ENCODE data around the gene TIPRL. TPM values are rescaled to one million over a fixed set of nuclear protein-coding genes. Genes with fewer than 3 reads are reported as not detected.

TIPRL gene
- 37.3 TPM for polyA plus RNA-seq (2013)

GRCh38 chr1:168178638-168179437 is at the start of gene TIPRL:
TIPRL (plus strand) TSS chr1:168178962; CDS start chr1:168179078, 116 bp downstream.
- POLR2A ChIA-PET, result interaction anchor here (0.6 kb wide), 2 partner anchors 68 to 1146 kb away, joined by 3 read pairs; no protein-coding TSS in a partner anchor
- 0% methylated on average over 51 of the region's 56 CpGs for WGBS (ENCODE audit: insufficient coverage)
- CTCF ChIA-PET, result interaction anchor here (1.0 to 2.2 kb wide), 2 partner anchors 10 to 47 kb away, joined by 4 to 10 read pairs; partner anchors contain the start of gene SFT2D2
- H3K36me3 ChIP-seq (ENCODE audit: control insufficient read depth in 4 of 4, insufficient read depth in 4 of 4, low read length in 3 of 4), result peaks cover 0 to 3% (median 1%) of the 10 kb centered on the region in 4 experiments
- H3K9me3 ChIP-seq (ENCODE audit: control extremely low read depth in 1 of 5, control insufficient read depth in 4 of 5, insufficient read depth in 2 of 5, low read depth in 1 of 5, low read length in 4 of 5), result no peaks in the 10 kb centered on the region
- peak; percentile 93 to 96 (median 95) for DNase-seq
- peak within 1 kb of the TSS; percentile 73 to 91 for H3K27ac ChIP-seq (ENCODE audit: insufficient read depth in 1 of 2, low read depth in 1 of 2, low read length in 2 of 2, poor library complexity in 1 of 2, severe bottlenecking in 2 of 2)
- peak within 1 kb of the TSS; percentile 65 to 100 (median 95) for H3K4me3 ChIP-seq (ENCODE audit: control insufficient read depth in 1 of 7, extremely low read depth in 1 of 7, insufficient read depth in 4 of 7, low read depth in 2 of 7, low read length in 6 of 7)
- peaks cover 5 to 21% (median 13%) of the 10 kb centered on the region in 4 experiments for H3K4me1 ChIP-seq (ENCODE audit: control extremely low read depth in 1 of 4, control insufficient read depth in 4 of 4, insufficient read depth in 4 of 4, low read length in 3 of 4)
- no peaks in the 10 kb centered on the region for H3K27me3 ChIP-seq (replicated peaks in 2 of 5; ENCODE audit: control insufficient read depth in 4 of 5, insufficient read depth in 5 of 5, low read length in 4 of 5)

- H3K27me3 ChIP-seq (replicated peaks in 2 of 5; ENCODE audit: control insufficient read depth in 4 of 5, insufficient read depth in 5 of 5, low read length in 4 of 5), result peaks cover 0 to 10% (median 5%) of the 10 kb centered on the region in 5 experiments
- H3K4me3 ChIP-seq (ENCODE audit: control insufficient read depth in 1 of 7, extremely low read depth in 1 of 7, insufficient read depth in 4 of 7, low read depth in 2 of 7, low read length in 6 of 7), result no peak overlapping the region
- 95% methylated on average over 6 of the region's 6 CpGs for WGBS (ENCODE audit: insufficient coverage)
- H3K9me3 ChIP-seq (ENCODE audit: control extremely low read depth in 1 of 5, control insufficient read depth in 4 of 5, insufficient read depth in 2 of 5, low read depth in 1 of 5, low read length in 4 of 5), result peaks cover 0 to 4% (median 0%) of the 10 kb centered on the region in 5 experiments
- no peak for DNase-seq
- no peaks in the 10 kb centered on the region for H3K4me1 ChIP-seq (ENCODE audit: control extremely low read depth in 1 of 4, control insufficient read depth in 4 of 4, insufficient read depth in 4 of 4, low read length in 3 of 4)
- POLR2A ChIA-PET, result no interaction called here
- H3K27ac ChIP-seq (ENCODE audit: insufficient read depth in 1 of 2, low read depth in 1 of 2, low read length in 2 of 2, poor library complexity in 1 of 2, severe bottlenecking in 2 of 2), result no peak overlapping the region
- CTCF ChIA-PET, result interaction anchor here (0.7 to 1.6 kb wide), 4 partner anchors 15 to 47 kb away, joined by 3 to 5 read pairs (median 4); no protein-coding TSS in a partner anchor
- peaks cover 0 to 3% (median 0%) of the 10 kb centered on the region in 4 experiments for H3K36me3 ChIP-seq (ENCODE audit: control insufficient read depth in 4 of 4, insufficient read depth in 4 of 4, low read length in 3 of 4)
These were observed 48.8 kb upstream of the TIPRL start for GRCh38 chr1:168129933-168130332.

- WGBS (ENCODE audit: insufficient coverage), result no CpG with 5 or more reads among the region's 1 CpG
- Histone ChIP-seq H3K4me1 (ENCODE audit: control extremely low read depth in 1 of 4, control insufficient read depth in 4 of 4, insufficient read depth in 4 of 4, low read length in 3 of 4) (peaks cover 2 to 20% (median 17%) of the 10 kb centered on the region in 4 experiments), H3K27me3 (replicated peaks in 2 of 5; ENCODE audit: control insufficient read depth in 4 of 5, insufficient read depth in 5 of 5, low read length in 4 of 5) (peaks cover 0 to 21% (median 15%) of the 10 kb centered on the region in 5 experiments), H3K9me3 (ENCODE audit: control extremely low read depth in 1 of 5, control insufficient read depth in 4 of 5, insufficient read depth in 2 of 5, low read depth in 1 of 5, low read length in 4 of 5) (no peaks in the 10 kb centered on the region), H3K4me3 (ENCODE audit: control insufficient read depth in 1 of 7, extremely low read depth in 1 of 7, insufficient read depth in 4 of 7, low read depth in 2 of 7, low read length in 6 of 7) (no peak overlapping the region), H3K36me3 (ENCODE audit: control insufficient read depth in 4 of 4, insufficient read depth in 4 of 4, low read length in 3 of 4) (no peaks in the 10 kb centered on the region), H3K27ac (ENCODE audit: insufficient read depth in 1 of 2, low read depth in 1 of 2, low read length in 2 of 2, poor library complexity in 1 of 2, severe bottlenecking in 2 of 2) (no peak overlapping the region)
- ChIA-PET CTCF (interaction anchor here (0.7 to 1.9 kb wide), 3 partner anchors 8 to 51 kb away, joined by 3 to 6 read pairs (median 3); no protein-coding TSS in a partner anchor), POLR2A (no interaction called here)
- no peak for DNase-seq
These were observed 44.6 kb upstream of the TIPRL start for GRCh38 chr1:168134132-168134531.

GRCh38 chr1:168134642-168135041 is 44.1 kb upstream of the TIPRL start:
- CTCF ChIA-PET, result interaction anchor here (0.7 to 1.9 kb wide), 5 partner anchors 9 to 52 kb away, joined by 3 to 6 read pairs (median 3); no protein-coding TSS in a partner anchor
- H3K9me3 ChIP-seq (ENCODE audit: control extremely low read depth in 1 of 5, control insufficient read depth in 4 of 5, insufficient read depth in 2 of 5, low read depth in 1 of 5, low read length in 4 of 5), result no peaks in the 10 kb centered on the region
- no peak overlapping the region for H3K4me3 ChIP-seq (ENCODE audit: control insufficient read depth in 1 of 7, extremely low read depth in 1 of 7, insufficient read depth in 4 of 7, low read depth in 2 of 7, low read length in 6 of 7)
- POLR2A ChIA-PET, result no interaction called here
- H3K27me3 ChIP-seq (replicated peaks in 2 of 5; ENCODE audit: control insufficient read depth in 4 of 5, insufficient read depth in 5 of 5, low read length in 4 of 5), result peaks cover 0 to 21% (median 15%) of the 10 kb centered on the region in 5 experiments
- no peaks in the 10 kb centered on the region for H3K36me3 ChIP-seq (ENCODE audit: control insufficient read depth in 4 of 4, insufficient read depth in 4 of 4, low read length in 3 of 4)
- no peak for DNase-seq
- H3K4me1 ChIP-seq (ENCODE audit: control extremely low read depth in 1 of 4, control insufficient read depth in 4 of 4, insufficient read depth in 4 of 4, low read length in 3 of 4), result peaks cover 2 to 20% (median 17%) of the 10 kb centered on the region in 4 experiments
- 94% methylated on average over 6 of the region's 7 CpGs for WGBS (ENCODE audit: insufficient coverage)
- H3K27ac ChIP-seq (ENCODE audit: insufficient read depth in 1 of 2, low read depth in 1 of 2, low read length in 2 of 2, poor library complexity in 1 of 2, severe bottlenecking in 2 of 2), result no peak overlapping the region

GRCh38 chr1:168135116-168135920 is 43.4 kb upstream of the TIPRL start:
- H3K36me3 ChIP-seq (ENCODE audit: control insufficient read depth in 4 of 4, insufficient read depth in 4 of 4, low read length in 3 of 4), result no peaks in the 10 kb centered on the region
- no peaks in the 10 kb centered on the region for H3K9me3 ChIP-seq (ENCODE audit: control extremely low read depth in 1 of 5, control insufficient read depth in 4 of 5, insufficient read depth in 2 of 5, low read depth in 1 of 5, low read length in 4 of 5)
- peak overlapping the region in 6 of 7 experiments; percentile 50 to 74 (median 69) for H3K4me3 ChIP-seq (ENCODE audit: control insufficient read depth in 1 of 7, extremely low read depth in 1 of 7, insufficient read depth in 4 of 7, low read depth in 2 of 7, low read length in 6 of 7)
- DNase-seq, result no peak
- peaks cover 2 to 20% (median 17%) of the 10 kb centered on the region in 4 experiments for H3K4me1 ChIP-seq (ENCODE audit: control extremely low read depth in 1 of 4, control insufficient read depth in 4 of 4, insufficient read depth in 4 of 4, low read length in 3 of 4)
- peaks cover 0 to 21% (median 15%) of the 10 kb centered on the region in 5 experiments for H3K27me3 ChIP-seq (replicated peaks in 2 of 5; ENCODE audit: control insufficient read depth in 4 of 5, insufficient read depth in 5 of 5, low read length in 4 of 5)
- ChIA-PET POLR2A (interaction anchor here (0.6 to 1.1 kb wide), 2 partner anchors 29 to 51 kb away, joined by 3 to 9 read pairs; no protein-coding TSS in a partner anchor), CTCF (interaction anchor here (0.8 to 1.9 kb wide), 4 partner anchors 12 to 53 kb away, joined by 3 to 6 read pairs (median 3); no protein-coding TSS in a partner anchor)
- WGBS (ENCODE audit: insufficient coverage), result 30% methylated on average over 8 of the region's 12 CpGs
- H3K27ac ChIP-seq (ENCODE audit: insufficient read depth in 1 of 2, low read depth in 1 of 2, low read length in 2 of 2, poor library complexity in 1 of 2, severe bottlenecking in 2 of 2), result no peak overlapping the region

- peak in 2 of 3 donors; percentile 22 to 50 for DNase-seq
- Histone ChIP-seq H3K27ac (ENCODE audit: insufficient read depth in 1 of 2, low read depth in 1 of 2, low read length in 2 of 2, poor library complexity in 1 of 2, severe bottlenecking in 2 of 2) (no peak overlapping the region), H3K4me3 (ENCODE audit: control insufficient read depth in 1 of 7, extremely low read depth in 1 of 7, insufficient read depth in 4 of 7, low read depth in 2 of 7, low read length in 6 of 7) (peak overlapping the region; percentile 44 to 74 (median 69))
These were observed 42.6 kb upstream of the TIPRL start for GRCh38 chr1:168135921-168136708.

More at GRCh38 chr1:168135921-168136708, 42.6 kb upstream of the TIPRL start:
- peaks cover 0 to 21% (median 15%) of the 10 kb centered on the region in 5 experiments for H3K27me3 ChIP-seq (replicated peaks in 2 of 5; ENCODE audit: control insufficient read depth in 4 of 5, insufficient read depth in 5 of 5, low read length in 4 of 5)
- WGBS (ENCODE audit: insufficient coverage), result under 1% methylated on average over 38 of the region's 63 CpGs
- H3K36me3 ChIP-seq (ENCODE audit: control insufficient read depth in 4 of 4, insufficient read depth in 4 of 4, low read length in 3 of 4), result no peaks in the 10 kb centered on the region
- H3K9me3 ChIP-seq (ENCODE audit: control extremely low read depth in 1 of 5, control insufficient read depth in 4 of 5, insufficient read depth in 2 of 5, low read depth in 1 of 5, low read length in 4 of 5), result no peaks in the 10 kb centered on the region
- H3K4me1 ChIP-seq (ENCODE audit: control extremely low read depth in 1 of 4, control insufficient read depth in 4 of 4, insufficient read depth in 4 of 4, low read length in 3 of 4), result peaks cover 2 to 20% (median 17%) of the 10 kb centered on the region in 4 experiments
- ChIA-PET POLR2A (interaction anchor here (0.6 to 1.1 kb wide), 2 partner anchors 28 to 50 kb away, joined by 3 to 9 read pairs; no protein-coding TSS in a partner anchor), CTCF (no interaction called here)
